Islet precursor cell (in vitro differentiated cells): Measurements from ENCODE around the gene FMN1.

Source experiments
- DNase-seq: peaks from one replicate; pipeline ENCODE4 v3.0.0-alpha.2; 2018

FMN1 gene

DNA sequence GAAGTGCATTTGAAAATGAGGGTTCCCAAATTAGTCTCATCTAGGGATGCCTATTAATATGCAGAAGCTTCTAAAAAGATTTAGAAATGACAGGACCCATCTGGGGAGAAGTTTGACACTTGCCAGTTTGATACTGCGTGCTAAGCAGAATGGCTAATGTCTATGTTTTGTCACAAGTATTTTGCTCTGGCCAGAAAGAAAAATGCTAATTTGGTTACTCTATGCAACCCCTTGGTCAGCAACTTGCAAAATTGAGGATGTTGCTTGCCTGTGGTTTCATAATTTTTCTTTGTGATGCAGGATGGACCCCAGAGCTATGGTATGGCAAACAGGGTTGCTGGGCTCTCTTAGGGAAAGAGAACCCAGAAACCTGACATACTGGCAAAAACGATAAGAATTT lies 148.2 kb downstream of the FMN1 start:
- DNase-seq, result no peak

DNA sequence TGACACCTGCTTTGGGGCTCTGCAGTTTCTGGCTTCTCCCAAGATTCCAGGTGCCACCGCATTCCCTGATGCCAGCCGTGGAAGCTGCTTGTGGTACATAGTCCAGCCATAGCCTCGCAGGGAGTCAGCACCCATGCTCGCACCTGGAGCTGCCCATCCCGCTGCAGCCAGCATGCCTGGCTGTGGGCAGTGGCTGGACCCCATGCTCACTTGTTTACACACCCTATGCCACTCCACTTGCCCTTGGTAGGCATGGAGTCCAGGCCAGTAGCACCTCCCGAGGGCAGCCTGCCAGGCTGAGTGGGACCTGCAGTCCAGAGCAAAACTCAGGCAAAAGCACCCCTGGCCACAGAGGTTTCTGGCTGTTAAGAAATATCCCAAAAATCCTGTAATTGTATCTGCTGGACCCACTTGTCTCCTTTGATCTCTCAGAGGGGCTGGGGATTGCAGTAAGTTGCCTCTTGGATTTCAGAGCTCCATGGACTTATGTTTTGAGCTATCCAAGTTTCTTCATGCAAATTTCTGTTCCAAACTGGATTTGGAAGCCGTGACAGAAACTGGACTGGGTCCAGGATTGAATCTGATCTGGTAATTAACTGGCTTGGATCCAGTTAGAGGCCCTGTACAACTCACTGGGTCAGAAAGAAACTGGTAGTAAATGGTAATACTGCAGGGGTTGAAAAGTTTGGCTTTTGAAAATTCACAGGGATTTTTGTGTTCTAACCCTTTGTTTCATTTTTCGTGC lies 149.3 kb downstream of the FMN1 start:
- DNase-seq, result no peak

DNA sequence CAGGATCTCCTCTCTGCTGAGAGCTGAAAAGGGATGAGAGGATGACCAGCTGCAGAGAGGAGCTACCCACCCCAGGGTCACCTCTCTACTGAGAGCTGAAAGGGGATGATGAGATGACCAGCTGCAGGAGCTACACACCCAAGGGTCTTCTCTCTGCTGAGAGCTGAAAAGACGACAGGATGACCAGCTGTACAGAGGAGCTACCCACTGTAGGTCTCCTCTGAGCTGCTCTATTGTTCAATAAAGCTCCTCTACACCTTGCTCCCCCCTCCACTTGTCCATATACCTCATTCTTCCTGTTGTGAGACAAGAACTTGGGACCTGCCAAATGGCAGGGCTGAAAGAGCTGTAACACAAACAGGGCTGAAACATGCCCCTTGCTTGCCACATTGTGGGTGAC lies 149.9 kb downstream of the FMN1 start:
- DNase-seq, result no peak

DNA sequence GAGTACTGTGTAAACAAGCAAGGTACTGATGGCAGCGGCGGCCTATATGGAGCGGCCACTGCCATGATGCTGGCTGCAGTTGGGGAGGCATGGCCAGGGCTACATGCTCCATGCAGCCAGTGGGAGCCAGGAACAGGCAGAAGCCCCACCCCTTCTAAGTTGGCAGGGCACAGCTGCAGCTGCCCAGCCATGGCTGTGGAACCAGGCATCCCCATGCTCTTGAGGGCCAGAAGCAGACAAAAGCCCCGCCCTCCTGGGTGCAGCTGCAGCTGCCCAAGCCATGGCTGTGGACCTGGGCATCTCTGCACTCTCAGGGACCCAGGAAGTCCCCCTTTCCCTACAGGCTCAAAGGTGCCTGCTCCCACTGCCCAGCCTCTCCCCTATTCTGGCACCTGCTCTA lies 150.9 kb downstream of the FMN1 start:
- no peak for DNase-seq

DNA sequence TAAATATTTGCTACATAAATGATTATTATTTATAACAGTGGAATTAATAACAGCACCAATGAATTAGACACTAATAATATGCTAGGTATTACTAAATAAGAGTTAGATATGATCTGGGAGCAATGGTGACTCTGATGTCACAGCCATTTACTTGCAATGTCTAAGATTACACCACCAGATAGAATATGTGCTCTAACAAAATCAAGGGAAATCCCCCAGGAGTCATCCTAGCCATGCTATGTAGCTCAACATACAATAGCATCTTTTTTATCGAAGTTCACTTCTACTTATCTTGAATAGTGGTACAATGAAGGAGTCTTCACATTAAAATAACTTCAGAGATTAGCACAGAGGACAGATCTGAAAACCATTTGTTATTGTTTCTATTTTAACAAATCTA lies 154.0 kb downstream of the FMN1 start:
- DNase-seq, result no peak

DNA sequence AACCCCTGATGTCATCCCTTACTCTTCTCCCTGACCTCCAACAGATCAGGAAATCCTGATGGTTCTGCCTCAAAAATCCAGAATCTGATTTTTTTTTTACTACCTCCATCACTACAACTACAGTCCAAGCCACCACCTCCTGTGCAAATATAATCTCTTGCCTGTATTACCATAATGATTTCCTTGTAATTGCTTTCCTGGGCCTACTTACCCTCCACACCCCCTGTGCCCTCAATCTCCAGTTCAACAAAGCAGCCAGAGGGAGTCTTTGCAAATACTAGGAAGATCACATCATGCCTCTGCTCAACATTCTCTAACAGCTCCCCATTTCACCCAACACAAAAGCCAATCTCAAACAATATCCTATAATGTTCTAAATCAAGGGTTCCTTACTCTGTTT lies 159.9 kb downstream of the FMN1 start:
- DNase-seq, result no peak

DNA sequence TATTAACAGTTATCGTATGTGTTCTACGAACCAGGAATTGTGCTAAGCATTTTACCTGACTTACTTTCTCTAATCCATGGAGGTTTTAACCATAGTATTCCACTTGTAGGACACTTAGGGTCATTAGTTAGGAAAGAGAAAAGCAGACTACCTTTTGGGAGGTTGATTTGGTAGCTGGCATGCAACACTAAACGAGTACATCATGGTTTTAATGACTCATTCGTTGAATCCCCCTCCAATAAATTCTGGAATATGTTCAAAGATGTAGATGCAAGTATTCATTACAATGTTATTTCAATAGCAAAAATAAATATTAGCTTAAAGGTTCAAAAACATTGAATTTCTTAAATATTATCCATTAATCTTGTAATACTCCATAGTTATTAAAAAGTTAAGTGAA lies 162.5 kb downstream of the FMN1 start:
- no peak for DNase-seq

DNA sequence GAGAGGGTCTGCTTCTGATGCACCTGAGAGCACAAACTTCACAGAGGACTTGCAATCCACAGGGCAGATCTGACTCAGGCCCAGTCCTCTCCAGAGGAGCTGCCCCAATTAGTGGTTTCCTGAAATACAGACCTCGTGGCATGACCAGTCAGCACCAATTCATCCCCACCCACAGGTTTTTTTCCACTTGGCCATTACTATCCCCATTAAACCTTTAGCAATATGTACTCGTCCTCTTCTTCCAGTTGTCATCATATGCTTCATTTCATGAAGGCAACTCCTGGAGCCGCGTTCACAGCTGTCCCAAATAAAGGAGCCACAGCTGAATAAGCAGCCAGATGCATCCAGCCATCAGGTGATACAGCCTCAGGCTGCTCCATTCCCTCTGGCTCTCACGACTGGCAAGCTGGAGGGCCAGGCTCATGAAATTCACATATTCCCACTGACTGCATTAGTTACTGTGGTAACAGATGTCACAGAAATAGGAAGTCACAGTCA lies 163.1 kb downstream of the FMN1 start:
- DNase-seq, result peak; percentile 92

DNA sequence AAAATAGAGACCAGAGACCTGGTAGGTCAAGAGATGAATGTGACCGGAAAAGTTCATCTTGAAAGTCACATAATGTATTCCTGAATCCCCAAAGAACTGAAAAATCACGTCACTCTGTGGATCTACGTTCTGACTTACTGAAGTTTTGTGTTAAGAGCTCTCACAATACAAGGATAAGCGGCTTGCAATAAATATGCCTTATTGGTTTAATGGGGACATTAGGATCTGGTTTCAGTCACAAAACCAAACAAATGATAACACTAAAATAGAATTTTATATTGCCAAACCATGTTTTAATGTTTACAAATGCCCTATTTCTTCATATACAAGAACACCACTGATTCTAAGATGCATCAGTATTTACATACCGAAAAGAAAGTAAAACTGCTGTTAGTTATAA lies 164.2 kb downstream of the FMN1 start:
- no peak for DNase-seq

DNA sequence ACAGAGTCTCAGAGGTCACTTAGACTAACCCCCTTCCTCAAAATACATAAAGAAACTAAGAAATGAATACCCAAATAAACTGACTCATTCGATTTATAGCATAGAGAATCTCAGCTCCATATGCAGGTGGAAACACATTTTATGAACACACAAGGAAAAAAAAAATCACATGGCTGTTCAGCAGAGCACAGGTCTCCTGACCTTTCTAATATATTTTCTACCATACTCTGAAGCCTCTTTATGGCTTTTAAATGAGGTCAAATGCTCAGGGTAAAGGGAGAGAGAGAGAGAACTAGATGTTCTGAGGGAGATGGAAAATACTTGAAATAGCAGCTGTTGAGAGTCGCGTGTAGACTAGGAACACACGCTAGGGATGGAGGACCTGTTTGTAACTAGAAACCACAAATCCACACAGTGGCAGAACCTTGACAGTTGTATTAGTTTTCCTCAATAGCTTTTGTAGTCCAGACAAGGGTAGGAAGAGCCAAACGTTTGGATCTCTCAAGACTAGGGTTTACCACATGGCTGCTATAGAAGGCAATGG lies 165.3 kb downstream of the FMN1 start:
- DNase-seq, result no peak

DNA sequence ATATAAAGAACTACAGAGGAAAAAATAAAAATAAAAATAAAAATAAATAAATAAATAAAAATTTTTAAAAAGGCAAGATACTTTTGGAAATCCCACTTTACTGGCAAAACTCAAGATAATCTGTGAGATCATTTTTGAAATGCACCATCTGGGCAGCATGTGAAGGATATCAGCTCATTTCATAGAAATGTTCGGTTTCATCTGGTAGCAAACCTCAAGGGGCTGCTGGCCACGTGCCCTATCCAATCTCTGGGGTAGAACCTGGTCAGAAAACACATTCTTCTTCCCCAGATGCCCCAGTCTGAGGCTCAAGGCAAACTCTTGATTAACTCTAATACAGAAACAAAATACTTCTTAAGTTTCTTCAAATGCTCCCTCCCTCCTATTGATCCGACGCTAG lies 166.0 kb downstream of the FMN1 start:
- DNase-seq, result no peak

DNA sequence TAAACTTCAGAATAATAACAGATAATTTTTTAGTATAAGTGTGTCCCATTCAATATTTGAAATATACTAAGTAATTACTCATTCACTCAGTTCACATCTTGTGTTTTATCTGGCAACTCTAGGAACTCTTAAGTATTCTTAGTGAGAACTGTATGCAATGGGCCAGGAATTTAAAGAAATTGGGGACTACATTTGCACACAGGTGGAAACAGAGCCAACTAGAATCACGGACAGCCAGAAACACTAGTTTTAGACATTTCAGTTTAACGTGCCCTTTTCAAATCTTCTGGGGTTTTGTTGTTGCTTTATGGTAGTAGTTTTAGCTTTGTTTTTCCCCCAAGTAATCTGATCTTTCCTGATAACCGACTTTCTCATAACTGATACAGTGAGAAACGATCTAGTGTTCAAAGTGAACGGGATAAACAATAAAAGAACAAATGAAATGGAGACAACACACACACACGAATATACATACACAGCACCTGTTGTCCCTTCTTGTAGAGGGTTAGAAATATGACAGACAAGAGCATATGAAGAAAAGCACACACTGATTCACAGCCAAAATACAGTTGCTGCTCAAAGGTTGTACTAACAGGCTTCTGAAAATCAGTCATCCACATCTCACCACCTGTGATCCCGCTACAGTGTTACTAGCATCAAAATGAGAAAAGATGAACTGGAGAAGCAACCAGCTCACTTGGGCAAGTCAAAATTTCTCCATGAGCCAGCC lies 167.0 kb downstream of the FMN1 start:
- no peak for DNase-seq

DNA sequence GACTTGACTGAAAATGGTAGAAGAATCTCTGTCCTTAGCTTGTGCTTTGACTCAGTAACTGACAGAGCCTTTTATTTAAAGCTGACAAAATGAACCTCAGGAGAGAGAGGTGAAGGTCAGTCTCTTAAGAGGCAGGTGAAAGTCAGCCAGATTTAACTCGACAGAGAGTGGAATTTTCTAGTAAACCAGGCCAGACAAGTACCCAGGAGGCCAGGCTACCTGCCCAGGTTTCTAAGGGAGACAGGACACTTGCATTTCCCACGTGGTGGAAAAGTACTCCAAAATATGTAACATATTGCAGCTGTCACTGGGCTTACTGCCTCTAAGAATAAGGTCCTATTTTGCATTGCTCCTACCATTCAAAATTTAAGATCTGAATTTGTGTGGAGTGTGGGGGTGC lies 167.9 kb downstream of the FMN1 start:
- no peak for DNase-seq

DNA sequence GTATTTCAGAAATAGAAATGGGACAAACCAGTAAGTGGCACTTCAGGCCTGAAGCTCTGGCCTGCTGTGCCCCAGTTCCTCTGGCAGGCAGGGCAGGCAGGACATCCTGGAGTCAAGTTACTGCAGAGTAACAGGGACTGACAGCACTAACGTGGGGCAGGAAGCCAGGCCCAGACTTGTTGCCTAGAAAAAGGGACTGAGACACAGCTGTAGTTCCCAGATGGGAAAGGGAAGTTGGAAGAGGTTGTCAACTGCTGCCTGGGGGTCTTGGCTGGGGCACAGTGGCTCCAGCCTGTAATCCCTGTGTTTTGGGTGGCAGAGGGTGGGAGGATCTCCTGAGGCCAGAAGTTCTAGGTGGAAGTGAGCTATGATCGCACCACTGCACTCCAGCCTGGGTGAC lies 171.9 kb downstream of the FMN1 start:
- peak; percentile 90 for DNase-seq

DNA sequence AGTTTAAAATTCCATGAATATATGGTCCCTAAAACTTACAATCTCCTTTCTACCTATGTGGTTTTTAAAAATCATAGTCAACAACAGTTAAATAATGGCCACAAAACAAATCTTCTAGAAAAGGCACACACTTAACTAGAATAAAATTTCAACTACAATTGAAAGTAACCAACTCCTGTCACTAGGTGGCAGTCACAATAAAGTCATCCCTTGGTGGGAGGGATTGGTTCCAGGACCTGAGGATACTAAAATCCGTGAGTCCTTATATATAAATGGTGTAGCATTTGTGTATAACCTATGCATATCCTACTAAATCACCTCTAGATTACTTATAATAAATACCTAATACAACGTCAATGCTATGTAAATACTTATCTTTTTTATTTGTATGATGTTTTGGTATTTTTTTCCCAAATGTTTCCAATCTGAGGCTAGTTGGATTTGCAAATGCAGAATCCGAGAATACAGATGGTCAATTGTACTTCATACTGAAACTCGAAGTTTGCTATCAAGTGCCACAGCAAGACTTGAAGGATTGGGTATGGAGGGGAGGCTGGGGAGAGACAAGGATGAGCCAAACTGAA lies 172.6 kb downstream of the FMN1 start:
- no peak for DNase-seq

DNA sequence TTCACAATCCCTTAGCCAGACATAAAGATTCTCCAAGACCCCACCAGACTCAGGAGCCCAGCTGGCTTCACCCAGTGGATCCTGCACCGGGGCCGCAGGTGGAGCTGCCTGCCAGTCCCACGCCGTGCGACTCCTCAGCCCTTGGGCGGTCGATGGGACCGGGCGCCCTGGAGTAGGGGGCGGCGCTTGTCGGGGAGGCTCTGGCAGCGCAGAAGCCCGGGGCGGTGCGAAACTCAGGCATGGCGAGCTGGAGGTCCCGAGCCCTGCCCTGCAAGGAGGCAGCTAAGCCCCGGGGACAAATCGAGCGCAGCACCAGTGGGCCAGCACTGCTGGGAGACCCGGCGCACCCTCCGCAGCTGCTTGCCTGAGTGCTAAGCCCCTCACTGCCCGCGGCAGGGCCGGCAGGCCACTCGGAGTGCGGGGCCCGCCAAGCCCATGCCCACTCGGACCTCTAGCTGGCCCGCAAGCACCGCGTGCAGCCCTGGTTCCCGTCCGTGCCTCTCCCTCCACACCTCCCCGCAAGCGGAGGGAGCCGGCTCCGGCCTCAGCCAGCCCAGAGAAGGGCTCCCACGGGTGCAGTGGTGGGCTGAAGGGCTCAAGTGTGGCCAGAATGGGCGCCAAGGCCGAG lies 175.0 kb downstream of the FMN1 start:
- DNase-seq, result no peak

DNA sequence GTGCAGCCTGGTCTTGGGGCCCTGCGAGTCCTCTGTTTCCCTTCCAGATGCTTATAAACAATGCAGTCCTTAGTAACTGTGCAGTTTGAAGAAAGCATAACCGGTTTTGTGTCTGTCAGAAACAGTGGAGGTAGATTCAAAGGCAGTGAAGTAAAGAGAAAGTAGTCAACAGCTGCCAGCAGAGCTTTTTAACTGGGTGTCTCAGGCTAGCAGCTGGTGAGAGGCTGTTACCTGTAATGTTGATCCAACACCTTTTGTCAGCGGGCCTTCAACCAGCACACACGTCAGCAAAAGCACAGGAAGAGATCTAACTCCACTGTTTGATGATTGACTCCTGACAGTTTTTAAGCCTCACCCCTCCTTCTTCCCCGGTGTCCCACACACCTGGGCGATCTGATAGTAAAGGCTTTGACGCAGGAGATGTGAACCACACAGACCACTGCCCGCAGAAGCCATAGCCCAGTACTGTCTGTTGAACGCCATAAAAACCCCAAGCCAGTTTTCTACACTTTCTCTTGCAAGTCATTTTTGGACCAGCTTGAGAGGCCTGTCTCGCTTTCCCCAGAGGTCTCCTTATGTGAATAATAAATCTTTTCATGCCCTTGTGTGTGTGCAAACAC lies 178.0 kb downstream of the FMN1 start:
- DNase-seq, result no peak

DNA sequence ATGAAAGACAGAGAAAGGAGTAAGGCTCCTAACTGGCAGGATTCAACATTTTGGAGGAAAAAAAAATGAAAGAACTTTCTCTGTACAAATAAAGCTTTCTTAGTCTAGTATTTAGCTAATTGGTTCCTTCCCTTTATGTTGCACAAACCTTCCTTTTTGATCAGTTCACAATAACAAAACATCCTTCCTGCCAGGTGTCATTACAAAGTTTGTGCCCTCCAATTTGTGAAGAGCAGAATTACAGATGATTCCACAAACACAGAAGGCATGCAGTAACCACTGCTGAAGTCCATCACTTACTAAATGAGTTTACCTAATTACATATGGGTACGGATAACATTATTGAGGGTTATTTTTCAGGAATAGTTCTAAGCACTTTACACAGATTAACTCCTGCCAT lies 179.9 kb downstream of the FMN1 start:
- no peak for DNase-seq

DNA sequence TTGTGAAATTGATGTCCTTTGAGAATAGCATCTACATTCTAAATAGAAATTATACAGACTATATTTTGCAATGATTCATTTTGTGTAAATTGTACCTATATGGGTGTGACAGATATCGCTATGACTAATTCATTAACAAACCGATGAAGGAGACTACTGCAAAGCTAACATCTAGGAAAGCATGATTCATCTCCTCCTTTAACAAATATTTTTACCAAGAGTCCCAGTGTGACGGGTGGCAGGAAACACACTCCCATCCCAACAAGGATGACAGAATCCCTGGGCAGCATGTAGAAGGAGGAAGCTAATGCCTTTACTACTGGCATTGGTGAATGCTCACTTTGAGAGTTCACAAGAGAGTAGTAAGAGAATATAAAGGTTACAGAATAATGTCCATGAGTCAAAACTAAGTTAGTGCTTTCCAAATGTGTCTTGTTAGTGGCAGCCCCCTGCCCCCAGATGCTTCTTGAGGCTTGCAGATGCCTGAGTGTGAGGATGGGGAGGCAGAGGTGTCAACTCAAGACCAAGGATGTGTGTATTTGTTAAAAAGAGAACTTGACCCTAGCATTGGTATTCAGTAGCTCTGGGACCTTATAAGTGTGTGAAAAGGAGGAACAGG lies 180.6 kb downstream of the FMN1 start:
- DNase-seq, result no peak

DNA sequence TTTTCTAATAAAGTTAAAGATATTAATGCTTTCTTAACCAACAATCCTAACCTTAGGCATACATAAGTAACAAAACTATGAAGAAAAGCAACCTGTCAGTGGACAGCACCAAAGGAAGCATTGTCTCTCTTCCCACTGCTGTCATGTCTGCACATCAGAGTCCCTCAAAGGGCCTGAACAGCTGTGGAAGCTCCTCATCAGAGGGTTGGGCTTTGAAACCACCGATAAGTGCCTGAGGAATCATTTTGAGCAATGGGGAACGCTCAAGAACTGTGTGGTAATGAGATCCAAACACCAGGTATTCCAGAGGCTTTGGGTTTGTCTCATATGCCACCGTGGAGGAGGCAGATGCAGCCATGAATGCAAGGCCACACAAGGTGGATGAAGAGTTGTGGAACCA lies 182.5 kb downstream of the FMN1 start:
- no peak for DNase-seq

DNA sequence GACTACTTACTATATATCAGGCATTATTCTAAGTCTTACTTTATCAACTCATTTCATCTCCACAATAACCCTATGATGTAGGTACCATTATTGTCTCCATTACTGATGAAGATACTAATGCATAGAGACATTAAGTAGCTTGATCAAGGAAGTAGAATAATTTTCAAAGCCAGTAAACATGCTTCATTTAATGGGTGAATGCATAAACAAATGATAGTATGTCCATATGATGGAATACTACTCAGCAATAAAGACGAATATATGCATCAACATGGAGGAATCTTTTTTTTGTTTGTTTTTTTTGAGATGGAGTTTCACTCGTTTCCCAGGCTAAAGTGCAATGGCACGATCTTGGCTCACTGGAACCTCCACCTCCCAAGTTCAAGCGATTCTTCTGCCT lies 184.9 kb downstream of the FMN1 start:
- no peak for DNase-seq

DNA sequence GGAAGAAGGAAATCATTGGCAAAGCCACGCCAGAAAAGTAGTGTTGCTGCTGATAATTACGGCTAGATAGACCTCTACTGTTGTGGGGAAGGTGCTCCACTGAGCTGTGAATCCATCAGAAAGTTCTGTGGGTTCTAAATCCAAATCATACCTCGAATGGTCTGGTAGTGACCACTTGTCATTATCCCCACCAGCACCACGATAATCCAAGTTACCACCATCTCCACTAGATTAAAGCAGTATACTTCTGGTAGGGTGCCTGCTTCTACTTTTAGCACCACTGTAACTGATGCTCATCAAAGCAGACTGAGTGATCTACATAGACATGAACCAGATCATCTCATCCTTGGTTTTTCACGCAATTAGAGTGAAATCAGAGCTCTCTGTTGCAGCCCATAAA lies 185.5 kb downstream of the FMN1 start:
- no peak for DNase-seq
